NCI-H82 (cell line): ENCODE results near the gene HLCS.

Experiments
- DNase-seq: peaks from one replicate; lab custom pipeline; 2025; lab: John Stamatoyannopoulos, UW

Gene HLCS

DNA sequence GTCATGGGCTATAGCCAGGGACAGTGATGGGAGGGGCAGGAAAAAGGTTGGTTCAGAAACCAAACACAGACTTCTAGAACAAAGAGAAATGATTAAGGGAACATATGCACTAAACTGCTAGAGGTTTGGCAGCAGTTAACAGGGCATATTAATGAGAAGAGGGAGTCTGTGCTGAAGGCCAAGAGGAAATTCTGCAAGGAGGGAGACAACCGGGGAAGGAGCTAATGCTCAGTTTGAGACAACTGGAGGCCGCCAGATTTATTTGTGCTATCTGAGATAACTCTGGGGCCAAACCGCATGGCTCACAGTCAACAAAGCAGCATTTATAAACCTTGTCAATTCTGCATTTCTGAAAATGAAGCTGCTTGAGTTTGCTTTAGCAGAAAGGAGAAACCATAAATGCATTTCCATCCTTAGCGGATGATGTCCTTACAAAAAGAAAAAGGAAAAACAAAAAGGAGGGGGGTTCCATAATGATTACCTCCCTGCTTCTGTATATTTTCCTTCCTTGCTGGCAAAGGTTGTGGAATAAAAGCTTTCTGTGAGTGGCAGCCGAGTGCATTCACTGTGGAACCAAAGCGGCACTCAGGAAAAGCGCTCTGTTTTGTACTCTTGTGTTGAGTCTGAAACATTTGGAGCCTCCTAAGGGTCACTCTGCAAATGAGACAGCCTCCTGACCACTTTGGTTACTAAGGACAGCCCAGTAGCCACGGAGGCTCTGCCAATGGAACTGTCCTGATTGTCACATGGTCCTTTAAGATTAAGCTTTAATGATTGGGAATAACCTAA, 197.2 kb downstream of the HLCS start:
- no peak for DNase-seq

DNA sequence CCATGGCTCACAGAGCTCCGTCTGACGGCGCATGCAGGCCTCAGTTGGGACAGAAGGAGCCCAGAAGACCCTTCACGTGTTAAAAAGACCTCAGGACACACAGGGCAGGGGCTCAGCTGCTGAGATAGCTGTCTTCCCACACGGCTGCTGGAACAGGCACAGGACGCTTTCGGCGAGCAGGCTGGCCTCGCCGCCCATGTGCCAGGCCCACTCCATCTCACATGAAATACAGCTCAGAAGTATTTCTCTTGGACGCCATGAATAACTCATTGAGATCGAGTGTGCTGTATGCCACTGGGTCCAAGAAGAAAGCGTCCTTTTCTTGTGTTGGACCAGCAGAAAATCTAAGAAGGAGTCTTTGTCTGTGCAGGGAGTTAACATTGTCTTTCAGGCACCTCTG, 198.0 kb downstream of the HLCS start:
- DNase-seq, result no peak

DNA sequence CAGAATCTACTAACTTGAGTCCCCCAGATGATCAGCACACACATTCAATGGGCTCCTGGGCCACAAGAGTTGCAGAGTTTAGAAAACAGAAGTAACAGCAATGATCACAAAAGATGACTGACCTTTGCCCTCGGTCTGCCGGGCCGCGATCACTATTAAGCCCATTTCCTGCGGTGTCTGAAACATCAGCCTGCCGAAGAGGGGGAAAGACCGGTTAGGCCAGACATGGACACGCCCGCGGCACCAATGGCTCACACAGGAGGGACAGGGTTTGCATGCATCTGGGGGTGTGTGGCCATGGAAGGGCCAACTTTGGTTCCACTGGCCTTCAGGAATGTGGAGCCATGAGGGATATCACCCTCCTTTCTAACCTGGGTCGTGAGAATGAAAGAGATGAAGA, 199.4 kb downstream of the HLCS start:
- DNase-seq, result no peak

DNA sequence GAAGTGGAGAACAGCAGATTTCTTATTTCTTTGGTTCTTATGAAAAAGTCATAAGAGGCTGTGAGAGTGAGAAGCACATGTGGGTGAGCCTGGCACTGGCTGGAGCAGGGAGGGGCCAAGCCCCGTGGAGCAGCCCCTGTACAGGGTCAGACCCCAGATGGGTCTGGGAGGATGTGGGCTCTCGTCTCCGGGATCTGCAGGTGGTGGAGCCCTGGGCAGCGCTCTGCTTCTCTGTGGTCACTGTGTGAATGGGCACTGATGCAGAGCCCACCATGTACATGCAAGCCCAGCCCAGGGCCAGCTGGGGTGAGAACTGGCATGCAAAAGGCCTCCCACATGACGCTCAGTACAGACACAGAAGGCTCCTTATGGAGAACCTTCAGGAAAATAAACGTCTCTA, 200.0 kb downstream of the HLCS start:
- no peak for DNase-seq

DNA sequence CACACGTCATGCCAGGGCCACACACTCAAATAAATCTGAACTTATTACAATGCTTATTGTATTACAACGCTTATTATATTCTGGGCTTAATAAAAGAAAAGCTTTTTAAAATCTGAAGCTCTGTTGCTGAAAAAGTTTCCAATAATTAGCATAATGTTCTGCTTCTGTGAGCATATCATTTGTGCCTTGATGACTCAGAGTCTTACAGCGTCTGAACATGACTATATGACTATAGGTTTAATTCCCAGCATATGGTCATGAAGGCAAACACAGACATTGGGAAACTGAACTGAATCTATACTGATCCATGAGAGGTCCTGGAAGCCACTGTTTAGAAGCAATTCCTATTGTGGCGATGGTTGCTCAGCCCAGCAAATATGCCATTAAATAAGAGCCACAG, 201.2 kb downstream of the HLCS start:
- no peak for DNase-seq

DNA sequence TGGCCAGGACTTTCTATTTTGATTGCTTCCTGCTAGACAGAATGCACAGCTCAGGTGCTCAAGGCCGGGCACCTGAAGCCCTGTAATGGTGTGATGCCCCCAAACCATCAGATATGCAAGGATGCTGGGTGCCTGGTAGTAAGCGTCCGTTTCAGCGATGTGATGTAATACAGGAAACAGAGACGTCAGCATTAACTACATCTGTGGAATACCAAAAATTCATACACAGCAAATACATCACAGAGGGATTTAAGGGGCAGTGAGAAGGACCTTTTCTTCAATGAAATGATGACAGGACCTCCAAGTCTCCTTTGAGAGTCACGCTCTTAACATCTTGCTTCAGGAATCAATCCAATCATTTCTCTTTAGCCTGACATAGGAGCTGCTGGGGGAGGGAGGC, 203.2 kb downstream of the HLCS start:
- DNase-seq, result no peak

DNA sequence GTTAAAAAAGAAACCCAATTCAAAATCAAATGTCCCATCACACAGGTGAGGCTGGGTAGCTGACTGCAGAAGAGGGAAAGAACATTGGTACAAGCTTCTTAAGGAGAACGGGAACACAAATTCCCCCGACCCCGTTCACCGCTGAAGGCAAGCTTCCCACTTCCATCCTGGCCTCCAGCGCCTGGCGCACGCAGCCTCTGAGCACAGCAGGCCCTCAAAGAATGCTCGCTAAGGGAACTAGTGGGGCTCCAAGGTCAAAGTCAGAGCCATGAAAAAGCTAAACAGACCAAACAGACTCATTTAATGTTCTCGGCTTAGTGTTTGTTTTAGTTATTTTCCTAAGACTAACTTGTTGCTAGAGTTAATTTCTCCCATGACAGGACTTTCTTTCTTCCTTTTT, 203.8 kb downstream of the HLCS start:
- DNase-seq, result no peak

DNA sequence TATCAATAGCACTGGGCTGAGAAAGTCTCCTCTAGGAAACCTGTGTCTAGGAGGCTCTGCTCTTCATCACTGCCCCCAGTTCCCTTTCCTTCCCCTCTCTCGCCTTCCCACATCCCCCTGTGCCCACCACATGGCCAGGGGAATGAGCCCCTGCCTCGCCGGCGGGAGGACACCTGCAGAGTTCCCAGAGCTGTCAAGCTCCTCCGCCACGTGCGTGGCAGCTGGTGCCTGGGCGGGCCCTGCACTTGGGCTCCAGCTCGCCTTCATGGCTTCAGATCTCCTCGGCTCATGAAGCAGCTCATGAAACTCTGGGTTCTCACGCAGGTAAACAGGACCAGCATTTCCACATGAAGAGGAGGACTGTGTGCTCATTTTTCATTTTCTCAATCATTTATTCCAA, 204.8 kb downstream of the HLCS start:
- DNase-seq, result no peak

DNA sequence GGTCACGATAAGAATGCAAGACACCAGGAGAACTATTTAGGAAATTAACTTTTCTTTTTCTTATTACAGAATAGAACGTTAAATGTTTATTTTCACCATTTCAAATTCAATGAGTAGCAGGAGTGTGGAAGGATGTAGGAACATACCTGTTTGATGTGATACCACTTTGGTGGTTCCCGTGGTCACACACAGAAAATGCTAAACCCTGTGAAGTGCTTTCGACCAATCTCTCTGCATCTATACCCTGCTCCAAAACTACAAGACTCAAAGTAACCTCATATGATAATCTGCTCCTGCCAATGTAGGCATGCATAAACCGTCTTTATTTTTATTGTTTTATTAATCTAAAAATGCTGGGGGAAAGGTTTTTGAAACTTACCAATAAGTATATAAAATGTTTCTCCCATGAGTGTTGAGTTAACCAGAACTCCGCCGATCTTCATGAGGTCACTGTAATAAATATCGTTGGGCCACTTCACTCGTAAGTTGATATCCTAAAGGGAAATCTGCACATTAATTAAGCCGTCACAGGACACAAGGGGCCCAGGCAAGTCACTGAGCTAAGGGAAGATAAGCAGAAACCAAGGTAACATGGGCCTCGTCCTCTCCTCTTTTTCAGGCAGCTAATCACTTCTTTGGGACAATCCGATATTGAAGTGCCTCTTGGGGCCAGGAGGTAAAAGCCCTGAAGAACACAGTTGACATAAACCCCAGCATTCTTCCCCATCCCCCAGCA, 207.0 kb downstream of the HLCS start:
- DNase-seq, result no peak

DNA sequence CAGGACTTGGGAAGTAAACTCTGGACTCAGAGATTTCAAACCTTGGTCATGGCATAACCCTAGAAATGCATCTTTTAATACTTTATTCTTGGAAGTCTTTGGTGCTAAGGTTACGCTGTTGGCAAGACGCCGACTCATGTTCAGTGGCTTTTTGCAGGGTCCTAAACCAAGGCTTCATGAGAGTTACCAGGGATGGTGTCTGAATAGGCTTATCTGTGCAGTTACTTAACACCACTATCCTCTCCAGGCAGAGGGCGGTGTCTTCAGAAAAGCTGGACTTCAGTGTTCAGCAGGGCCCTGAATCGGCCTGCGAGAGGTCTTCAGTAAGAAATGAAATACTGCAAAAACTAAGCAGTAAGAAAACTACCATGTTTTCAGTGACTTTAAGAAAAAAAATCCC, 209.3 kb downstream of the HLCS start:
- peak; percentile 57 for DNase-seq

DNA sequence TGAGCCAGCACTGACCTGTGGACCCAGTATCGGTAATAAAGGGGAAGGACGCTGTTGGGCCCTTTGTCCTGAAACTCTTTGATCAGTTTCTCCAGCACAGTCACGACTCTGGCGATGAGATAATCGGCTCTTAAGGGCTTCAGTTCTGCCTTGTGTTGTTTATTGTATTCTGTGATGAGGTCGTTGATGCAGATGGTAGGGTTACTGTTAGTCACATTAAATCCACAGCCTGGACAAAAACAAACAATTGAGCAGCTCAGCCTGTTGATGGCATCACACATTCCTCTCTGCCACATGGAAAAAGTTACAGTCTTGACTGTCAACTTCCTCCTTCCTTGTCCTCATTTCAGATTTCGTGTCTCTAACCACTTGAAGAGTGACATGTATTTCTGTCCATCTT, 209.9 kb downstream of the HLCS start:
- DNase-seq, result peak; percentile 70

DNA sequence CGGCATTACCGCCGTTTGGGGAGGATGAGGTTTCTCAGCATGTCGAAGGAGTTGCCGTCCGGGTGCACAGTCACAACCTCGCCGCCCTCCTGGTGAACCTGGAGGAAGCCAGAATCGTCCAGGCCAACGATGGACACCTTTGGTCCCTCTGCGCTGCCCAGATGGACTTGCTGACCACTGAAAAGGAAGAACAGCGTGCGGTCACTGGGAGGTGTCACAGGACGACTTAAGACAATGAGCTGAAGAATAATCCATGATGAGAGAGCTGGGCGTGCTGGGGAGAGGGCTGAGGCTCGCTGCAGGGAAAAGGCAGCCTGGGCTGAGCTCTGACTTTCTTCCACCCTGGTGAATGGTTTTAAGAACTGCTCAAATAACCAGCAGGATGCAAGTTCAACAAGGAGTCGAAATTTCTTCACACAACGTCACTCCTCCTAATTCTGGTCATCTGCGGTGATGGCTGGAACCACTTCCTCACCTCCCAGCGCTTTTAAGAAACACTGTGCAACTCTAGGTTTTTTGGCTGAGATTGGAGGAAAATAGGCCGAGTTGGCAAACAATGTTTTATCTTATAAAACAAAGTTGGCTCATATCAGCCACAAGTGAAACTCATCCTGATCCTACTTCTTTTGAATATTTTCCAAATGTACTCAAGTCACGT, 212.1 kb downstream of the HLCS start:
- no peak for DNase-seq

DNA sequence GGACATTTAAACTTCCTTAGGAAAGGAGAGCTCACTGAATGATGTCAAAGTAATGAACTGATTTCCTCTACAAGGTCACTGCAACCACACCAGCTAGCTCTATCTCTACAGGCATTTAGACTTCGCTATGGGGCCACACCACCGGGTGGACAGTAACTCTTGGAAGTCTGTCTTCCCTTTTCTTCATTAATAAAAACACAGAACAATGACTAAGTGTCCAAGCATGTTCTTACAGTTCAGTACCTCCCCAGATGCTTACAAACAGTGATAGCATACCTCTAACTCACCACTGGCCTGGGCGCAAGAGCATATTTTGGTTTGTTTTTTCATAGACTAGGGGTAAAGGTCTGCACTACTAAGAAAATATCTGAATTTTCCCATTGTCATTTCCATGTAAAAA, 212.9 kb downstream of the HLCS start:
- DNase-seq, result no peak

DNA sequence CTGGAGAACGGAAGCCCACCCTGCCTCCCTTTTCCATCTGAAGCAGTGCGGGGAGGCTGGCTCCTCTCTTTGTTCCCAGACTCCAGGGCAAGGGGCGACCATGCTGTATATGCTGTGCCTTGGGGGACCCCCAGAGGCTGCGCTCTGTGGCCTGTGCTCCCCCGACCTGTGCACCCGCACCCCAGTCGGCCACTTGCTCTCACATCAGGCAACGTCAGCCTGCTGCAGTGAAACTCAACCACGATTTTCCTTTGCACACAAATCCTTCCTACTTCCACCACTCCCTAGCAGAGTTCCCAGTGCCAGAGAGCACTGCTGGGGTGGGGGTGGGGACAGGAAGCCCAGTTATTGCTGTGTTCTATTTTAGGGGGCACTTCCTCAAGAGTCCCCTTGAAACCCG, 215.1 kb downstream of the HLCS start:
- no peak for DNase-seq

DNA sequence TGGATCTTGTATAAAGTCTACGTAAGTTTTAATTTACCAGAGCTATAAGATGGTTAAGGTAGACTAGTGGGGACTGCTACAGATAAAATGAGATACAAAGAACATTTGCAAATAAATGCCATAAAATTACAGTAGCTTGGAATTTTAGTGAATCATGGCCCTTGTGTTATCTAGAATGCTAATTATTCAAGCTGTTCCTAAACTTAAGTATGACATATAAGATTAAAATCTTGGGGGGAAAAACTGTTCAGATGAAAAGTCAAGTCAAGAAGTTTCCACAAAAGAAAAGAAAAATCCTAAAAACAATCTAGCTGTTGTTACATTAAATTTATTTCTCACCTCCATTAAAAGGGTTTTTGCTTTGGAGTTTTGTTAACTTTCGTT, 215.9 kb downstream of the HLCS start:
- no peak for DNase-seq

DNA sequence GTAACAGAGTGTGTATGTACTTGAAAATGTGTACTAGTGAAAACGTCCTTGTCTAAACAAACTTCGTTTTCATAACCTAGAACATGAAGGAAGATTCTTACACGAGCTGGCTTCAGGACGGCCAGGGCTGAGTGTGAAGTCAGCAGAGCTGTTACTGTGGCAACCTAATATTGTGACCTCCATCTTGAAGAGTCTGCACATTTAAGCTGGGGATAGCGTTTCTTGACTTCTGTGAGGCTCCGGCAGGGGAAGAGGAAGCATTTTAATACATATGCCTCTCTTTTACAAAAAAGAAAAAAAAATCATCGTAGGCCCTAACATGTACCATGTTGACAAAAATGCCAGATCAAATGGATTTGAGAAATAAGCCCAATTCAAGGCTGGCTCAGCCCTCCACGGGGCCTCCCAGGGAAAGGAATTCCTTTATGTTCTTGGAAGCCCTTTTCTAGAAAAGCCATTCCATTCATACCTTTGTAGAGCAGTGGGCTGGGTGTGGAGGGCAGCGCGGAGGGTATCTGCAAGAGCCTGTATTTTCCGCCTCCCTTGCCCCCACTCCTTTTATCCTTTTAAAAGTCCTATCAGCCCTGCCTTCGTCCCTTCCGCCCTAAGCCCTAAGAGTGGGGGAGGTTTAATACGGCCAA, 216.4 kb downstream of the HLCS start:
- DNase-seq, result peak; percentile 49

DNA sequence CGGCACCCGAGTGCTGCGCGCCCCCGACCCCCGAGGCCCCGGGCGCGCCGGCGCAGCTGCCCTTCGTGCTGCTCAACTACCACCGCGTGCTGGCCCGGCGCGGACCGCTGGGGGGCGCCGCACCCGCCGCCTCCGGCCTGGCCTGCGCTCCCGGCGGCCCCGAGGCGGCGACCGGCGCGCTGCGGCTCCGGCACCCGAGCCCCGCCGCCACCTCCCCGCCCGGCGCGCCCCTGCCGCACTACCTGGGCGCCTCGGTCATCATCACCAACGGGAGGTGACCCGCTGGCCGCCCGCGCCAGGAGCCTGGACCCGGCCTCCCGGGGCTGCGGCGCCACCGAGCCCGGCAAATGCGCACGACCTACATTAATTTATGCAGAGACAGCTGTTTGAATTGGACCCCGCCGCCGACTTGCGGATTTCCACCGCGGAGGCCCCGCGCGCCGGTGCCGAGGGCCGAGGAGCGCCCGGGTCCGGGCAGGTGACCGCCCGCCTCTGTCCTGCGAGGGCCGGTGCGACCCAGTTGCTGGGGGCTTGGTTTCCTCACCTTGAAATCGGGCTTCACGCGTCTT, 218.6 kb downstream of the HLCS start:
- DNase-seq, result peak; percentile 74

DNA sequence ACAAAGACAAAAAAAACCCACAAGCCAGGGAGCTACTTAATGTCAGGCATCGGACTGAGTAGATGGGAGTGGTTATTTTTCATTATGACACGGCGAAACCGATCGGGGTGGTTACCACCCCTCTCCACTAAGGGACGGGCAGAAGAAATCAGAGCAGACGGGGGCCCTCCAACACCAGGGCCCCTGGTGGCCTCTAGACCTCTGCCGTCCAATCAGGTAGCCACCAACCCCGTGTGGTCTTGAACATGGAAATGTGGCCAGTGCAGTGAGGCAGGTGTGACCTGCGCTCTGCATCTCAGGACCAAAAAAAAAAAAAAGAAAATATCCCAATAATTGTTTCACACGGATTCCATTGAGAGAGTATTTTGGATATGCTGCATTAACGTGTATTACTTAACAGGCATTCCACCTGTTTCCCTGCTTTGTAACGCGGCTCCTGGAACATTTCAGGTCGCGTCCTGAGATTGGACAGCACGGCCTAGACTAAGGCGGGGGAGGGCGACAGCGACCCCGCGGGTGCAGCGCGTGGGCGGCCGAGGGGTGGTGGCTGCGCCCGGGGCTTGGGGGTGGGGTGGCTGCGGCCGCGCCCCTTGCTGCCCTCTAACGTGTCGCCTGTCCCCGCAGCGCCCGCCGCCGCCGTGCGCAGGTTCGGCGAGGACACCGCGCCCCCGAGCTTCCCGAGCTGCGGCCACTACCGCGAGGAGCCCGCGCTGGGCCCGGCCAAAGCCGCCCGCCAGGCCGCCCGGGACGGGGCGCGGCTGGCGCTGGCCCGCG, 219.2 kb downstream of the HLCS start:
- DNase-seq, result peak; percentile 56

DNA sequence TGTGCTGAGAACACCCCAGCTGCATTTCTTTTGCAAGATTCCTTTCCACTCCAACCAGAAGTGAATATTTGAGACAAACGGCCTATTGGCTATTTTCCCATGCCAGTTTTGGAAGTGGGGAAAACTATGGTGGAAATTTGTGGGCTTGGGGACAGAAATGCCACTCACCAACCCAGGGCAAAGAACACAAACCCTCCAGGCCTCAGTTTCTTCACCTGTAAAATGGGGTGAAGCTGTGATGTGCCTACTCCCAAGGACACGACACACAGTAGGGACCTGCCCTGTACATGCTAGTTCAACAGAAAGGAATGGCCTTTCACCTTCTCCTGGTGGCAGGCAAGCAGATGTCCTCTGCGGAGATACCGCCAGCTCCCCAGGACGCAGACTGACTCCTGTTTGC, 221.0 kb downstream of the HLCS start:
- no peak for DNase-seq

DNA sequence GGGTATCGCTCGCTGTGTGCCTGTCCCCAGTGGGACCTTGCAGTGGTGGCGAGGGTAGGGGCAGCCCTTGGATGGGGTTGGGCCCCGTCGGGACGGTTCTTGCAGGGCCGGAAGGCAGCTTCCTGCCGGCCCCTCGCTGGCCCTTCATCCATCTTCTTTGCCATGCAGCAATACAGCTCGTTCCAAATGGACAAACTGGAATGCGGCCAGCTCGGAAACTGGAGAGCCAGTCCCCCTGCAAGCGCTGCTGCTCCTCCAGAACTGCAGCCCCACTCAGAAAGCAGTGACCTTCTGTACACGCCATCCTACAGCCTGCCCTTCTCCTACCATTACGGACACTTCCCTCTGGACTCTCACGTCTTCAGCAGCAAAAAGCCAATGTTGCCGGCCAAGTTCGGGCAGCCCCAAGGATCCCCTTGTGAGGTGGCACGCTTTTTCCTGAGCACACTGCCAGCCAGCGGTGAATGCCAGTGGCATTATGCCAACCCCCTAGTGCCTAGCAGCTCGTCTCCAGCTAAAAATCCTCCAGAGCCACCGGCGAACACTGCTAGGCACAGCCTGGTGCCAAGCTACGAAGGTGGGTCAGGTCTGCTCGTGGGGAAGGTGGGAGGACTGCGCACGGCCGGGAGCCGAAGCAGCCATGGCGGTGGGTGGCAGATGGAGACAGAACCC, 221.8 kb downstream of the HLCS start:
- no peak for DNase-seq

DNA sequence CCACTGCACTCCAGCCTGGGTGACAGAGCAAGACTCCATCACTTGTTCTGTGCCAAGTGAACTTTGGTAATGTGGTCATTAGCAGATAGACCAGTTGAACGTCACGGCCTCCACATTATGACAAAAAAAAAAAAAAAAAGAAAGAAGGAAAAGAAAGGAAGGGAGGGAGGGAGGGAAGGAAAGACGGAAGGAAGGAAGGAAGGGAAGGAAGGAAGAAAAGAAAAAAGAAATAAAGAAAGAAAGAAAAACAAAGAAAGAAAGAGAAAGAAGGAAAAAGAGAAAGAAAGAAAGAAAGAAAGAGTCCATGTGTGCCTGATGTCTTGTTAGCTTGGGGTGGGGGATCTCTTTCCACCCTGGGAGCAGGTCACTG, 222.3 kb downstream of the HLCS start:
- DNase-seq, result no peak
